GM19351 (cell line): ENCODE data around the gene TLE6.
"Not testable (repeated sequence)": the region's sequence is repeated elsewhere in the genome, so short reads cannot be mapped to it uniquely, and the experiment has no call there.

Experiments used
- ATAC-seq: cut with Tn5 transposase; IDR thresholded peaks from one replicate; pipeline ENCODE4 v1.9.1; 2021; ENCODE audit warnings: mild to moderate bottlenecking, moderate library complexity; ENCODE audit not compliant: unreplicated experiment

TLE6 gene

DNA sequence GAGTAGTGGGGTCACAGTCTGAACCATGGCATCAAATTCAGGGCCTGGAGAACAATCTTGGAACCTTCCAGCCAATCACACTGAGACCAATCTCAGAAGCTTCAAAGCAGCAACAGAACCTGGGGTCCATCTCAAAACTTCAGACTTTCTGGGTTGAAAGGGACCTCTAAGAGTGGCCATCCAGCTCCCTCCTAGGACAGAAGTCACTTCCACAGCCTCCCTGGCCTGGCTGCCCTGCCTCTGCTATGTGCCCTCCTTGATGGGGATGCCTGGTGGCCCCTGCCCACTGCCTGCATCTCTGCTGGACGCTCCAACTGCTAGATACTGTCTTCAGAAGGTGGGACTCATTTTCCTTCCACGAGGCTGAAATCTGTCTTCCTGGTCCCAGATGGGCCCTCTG is 49.9 kb downstream of the TLE6 start:
- ATAC-seq = no peak

DNA sequence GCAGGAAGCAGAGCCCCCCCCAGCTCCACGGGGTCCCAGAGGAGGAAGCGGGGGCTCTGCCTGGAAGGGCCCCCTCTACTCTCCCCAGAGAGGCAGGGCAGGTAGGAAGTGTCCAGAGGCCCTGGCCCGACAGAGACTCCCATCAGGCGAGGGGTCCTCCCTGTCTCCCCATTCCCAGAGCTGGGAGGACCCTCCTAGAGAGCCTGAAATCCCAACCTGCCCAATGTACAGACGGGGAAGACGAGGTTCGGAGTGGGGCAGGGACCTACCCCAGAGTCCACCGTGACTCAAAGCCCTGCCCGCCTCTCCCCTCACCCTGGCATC is 50.6 kb downstream of the TLE6 start:
- no peak for ATAC-seq

DNA sequence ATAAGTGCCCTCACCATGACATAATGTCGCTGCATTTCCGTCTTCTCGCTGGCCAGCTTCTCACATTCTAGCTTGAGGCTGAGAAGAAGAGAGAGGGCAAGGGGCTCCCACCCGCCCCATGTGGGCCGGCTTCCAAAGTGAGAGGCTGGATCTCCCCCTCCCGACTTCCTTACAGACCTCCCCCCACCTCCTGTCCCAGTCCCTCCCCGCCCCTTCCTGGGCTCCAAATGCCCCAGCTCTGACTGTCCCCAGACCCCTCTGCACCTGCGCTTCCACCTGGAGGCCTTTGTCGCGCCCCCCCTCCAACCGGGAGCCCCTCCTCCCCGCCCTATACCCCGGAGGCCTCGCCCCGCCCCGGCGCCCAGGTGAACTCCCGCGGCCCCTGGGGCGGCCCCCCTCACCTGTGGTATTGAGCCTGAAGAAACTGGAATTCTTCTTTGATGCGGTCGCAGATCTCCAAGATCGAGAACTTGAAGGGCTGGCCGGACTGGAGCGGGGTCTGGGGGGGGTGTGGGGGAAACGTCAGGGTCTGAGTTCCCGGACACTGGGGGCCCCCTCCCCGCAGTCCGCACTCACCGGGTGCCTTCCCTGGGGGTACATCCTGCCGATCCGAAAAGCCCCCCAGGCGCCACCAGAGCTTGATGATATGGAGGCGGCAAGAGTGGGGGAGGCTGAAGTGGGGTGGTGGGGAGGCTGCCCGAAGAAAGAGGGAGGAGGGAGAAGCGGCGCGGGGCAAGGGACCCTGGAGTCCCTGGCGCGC is 51.1 kb downstream of the TLE6 start:
- ATAC-seq = no peak

DNA sequence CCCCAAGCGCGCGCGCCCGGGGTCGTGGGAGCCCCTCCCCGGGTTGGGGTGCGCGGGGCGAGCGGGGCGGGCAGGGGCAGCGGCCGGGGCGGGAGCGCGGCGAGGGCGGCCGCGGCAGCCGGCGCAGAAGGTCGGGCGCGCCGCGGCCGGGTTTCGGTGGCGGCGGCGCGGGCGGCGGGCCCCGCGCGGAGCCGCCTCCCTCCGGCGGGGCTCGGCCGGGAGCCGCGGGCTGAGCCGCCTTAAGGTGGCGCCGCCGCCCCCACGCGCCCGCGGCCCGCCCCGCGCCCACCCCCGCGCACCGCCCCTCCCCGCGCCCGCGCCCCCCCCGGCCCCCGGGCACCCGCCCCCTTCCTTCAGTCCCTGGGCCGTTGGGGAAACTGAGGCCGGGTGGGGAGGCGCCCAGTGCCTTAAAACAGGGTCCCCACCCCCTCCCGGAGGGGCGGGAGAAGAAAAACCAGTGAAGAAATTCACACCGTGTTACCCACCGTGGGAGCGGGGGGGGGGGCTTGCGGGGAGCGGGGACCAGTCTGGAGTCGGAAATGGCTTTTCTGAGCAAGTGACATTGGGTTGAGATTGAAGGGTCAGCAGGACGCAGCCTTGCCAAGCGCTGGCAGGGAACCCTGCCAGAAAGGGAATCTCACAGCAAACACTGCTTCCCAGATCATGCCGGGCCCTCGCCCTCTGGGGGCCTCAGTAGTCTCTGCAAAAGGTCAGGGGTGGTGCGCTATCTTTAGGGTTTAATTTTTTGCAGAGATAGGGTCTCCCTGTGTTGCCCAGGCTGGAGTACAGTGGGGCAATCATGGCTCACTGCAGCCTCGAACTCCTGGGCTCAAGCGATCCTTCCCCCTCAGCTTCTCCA is 51.9 kb downstream of the TLE6 start, which contains the start of gene TLE2:
TSS of gene TLE2 (minus strand) at position 216 of the 859 bp plus-strand sequence. CDS start 376 bp downstream, outside the sequence.
- ATAC-seq = no peak

DNA sequence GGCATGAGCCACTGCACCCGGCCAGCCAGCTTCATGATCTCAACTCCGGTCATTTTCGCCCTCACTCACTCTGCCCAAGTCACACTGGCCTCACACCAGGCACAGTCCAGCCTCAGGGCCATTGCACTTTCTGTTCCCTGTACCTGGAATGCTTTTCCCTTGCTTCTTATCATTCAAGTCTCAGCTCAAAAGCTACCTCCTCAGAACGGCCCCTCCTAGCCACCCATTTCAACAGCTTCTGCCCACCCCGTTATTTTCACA is 54.2 kb downstream of the TLE6 start:
- ATAC-seq = no peak

DNA sequence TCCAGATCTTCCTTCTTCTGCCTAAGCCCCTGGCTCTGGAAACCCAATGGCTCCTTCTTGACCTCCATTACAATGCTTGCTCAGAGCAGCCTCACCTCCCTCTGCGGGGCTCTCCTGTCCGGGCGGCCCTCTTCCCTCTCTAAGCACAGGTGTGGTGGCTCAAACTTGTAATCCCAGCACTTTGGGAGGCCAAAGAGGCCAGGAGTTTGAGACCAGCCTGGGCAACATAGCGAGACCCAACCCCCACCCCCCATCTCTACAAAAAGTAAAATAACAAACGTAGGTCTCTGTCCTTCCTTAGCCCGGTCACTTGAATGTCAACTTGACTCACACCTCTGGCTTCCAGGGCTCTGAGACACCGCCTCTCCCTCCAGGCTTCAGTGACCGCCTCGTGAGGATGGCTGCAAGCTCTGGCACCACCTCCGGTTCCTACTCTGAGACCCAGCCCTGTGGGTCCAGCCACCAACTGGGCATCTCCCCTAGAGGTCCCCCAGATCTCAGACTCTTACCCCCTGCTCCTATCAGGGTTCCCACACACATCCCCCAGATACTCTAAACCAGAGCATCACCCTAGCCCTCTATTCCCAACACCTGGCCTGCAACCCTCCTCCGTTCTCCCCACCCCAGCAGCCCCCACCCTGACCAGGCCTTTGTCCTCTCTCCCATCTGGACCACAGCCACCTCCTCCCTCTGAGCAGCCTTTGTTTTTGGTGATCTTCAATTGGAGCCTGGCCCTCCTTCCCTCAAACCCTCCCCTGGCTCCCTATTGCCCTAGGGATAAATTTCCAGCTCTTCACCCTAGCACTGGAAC is 56.4 kb downstream of the TLE6 start:
- no peak for ATAC-seq

DNA sequence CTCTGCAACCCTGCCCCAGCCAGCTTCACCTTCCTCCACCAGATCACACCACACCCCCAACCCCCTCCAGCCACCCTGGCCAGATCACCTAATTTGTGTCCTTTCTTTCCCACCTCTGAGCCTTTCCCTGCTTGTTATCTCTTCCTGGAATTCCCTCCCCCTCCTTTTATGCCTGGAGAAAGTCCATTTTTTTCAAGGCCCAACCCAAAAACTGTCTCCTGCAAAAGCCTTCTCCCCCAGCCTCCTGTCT is 57.0 kb downstream of the TLE6 start:
- ATAC-seq = no peak

DNA sequence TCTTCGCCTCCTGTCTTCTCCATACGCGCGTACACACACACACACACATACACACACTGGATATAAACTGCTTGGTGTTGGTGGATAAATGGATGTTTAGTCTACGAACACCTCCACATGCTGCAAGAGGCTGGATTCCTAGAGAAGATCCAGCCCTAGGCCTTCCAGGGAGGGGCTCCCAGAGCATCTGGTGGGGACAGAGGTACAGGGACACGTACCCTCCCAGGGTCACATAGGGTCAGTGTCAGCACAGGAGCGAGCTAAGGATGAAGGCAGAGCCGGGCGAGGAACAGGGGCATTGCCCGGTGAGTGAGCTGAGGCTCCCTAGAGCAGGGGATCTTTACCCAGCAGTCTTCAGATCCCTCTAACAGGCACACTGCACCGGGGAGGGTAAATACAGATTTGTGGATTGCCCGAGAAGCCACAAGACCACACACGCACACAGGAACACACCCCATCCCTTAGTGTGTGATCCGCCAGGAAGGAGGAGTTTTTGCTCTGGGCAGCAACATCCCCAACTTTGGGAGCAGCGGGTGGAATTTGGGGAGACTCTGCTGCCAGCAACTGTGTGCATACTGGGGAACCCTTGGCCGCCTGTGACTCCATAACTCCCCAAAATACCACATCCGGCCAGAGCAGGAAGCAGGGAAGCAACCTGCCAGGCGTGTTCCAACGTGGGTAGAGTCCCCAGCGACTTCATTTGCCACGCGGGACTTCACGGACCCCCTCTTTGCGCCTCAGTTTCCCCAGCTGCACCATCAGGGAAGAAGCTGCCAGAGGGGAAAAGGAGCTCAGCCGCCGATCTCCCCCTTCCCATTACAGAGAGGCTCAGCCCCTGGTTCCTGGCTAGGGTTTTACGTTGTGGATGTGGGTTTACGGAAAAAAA is 57.5 kb downstream of the TLE6 start:
- no peak for ATAC-seq

DNA sequence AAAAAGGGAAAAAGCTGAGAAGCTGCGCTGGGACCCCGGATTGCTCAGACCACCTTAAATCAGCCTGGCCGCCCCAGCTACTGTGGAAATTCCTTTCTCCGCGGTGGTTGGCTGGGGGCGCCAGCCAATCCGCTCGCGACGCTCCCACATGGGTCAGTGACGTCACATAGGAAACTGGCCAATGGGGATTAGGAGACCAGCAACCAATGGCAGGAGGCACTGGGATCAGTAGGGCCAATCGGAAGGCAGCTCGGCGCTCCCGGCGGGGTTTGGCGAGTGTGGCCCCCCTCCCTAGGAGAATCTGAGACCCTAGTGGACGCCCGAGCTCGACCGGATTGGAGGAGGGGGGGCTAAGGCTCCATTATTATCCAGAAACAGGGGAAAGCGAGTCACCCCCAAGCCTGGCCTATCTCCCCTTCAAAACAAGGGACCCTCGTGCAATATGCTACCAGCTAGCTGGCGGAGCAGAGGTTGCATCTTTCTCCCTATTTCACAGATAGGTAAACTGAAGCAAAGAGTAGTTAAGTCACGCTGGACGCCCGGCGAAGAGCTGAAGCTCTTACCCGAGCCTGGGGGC is 58.3 kb downstream of the TLE6 start:
- ATAC-seq = peak; percentile 87

DNA sequence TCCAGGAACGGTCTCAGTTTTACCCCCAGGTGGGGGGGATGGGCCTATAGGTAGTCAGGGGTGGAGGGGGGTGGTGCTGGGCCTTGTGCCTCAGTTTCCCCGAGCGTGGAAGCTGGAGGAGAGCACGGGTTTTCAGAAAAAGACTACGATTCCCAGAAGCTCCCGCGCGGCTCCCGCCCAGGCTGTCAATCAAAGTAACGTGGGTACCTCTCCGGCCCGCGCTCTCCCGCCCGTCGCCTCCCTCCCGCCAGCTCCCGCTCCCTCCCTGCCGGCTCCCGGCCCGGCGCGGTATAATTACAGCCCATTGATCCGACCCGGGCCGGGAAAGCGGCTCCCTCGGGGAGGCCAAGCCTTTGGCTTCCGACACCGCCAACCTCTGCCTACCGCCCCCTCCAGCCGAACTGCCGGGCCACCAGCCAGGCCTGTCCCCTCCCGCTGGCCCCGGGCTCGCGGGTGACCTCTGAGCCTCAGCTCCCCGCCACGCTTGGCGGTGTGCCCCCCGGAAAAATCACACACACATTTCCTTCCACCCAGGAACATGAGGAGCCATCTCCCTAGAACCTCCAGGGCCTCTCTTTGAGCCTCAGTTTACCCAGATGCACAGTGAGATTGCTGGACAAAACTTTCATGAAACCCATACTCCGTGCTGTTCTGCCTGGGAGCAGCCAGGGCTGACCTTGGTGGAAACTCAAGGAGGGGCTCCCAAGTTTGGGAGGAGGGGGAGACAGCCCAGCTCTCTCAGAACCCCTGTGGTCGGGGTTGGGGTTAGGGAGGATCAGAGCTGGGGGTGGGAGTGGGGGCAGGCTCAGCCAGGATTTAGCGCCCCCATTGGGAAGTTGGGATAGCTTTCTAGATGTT is 59.0 kb downstream of the TLE6 start:
- no peak for ATAC-seq

DNA sequence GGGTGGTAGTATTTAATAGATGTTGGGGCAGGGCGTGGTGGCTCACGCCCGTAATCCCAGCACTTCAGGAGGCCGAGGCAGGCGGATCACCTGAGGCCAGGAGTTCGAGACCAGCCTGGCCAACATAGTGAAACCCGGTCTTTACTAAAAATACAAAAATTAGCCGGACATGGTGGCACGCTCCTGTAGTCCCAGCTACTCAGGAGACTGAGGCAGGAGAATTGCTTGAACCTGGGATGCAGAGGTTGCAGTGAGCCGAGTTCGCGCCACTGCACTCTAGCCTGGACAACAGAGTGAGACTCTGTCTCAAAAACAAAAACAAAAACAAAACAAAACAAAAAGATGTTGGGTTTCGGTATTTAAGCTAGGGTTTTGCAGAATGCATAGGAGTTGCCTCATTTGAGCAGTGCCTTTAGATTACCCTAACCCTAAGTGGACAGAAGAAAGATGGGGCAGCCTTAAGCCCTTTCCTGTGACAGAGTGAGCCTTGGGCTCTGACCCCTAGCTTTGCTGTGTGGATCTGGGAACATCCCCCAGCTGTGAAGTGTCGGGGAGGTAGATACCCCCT is 59.7 kb downstream of the TLE6 start:
- ATAC-seq = not testable (repeated sequence)

DNA sequence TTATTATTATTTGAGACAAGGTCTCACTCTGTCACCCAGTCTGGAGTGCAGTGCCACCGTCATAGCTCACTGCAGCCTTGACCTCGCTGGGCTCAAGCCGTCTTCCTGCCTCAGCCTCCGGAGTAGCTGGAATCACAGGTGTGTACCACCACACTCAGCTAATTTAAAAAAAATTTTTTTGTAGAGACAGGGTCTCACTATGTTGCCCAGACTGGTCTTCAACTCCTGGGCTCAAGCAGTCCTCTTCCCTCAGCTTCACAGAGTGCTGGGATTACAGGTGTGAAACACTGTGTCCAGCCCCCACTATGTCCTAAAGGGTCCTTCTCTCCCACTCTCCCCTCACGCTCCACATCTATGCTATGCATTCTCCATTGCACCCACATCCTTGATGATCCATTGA is 60.9 kb downstream of the TLE6 start:
- no peak for ATAC-seq

DNA sequence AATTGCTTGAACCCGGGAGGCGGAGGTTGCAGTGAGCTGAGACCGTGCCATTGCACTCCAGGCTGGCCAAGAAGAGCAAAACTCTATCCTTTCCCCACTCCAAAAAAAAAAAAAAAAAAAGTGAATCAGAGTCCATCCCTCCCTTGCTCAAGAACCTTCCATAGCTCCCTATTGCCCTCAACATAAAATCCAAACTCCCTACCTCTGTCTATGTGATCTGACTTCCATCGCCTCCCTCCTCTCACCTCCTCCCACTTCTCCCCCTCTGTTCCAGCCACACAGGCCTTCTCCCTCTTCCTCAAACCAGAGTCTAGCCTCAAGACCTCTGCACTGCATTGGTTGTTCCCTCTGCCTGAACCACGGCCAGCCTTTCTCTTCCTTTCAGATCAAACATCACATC is 61.8 kb downstream of the TLE6 start:
- ATAC-seq = no peak

DNA sequence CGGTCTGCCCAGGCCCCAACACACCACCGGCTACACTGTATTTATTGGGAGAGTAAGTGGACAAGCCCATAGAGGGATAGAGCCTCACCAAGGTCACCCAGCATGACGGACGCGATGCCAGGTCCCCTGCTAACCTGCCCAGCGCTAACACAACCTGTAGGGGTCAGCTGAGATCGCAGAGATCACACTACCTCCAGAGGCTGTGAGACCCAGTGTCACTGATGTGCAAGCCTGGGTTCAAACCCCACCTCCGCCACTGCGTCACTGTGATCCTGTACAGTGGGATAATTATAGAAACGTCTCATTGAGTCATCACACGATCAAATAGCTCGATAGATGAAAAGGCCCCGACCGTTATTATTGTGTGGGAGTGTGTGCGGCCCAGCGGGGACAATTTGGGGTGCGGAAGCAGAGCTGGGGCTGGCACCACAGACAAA is 62.3 kb downstream of the TLE6 start:
- ATAC-seq = no peak

DNA sequence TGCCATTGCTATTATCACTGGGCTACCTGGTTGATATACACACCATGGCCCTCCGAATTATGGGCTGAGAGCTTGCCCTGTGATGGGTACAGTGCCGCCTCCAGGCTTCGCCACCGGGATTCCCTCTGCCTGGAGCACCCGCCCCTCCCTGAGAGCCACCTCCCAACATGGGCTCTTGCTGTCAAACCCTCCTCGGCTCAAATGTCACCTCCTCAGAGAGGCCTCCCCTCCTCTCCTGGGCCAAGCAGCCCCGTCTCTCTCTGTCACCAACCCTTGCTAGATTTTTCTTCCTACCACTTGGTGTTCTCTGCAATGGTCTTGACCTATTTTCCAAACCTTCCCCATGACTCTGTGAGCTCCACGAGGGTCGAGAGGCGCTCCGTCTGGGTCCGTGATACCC is 64.0 kb downstream of the TLE6 start:
- no peak for ATAC-seq

DNA sequence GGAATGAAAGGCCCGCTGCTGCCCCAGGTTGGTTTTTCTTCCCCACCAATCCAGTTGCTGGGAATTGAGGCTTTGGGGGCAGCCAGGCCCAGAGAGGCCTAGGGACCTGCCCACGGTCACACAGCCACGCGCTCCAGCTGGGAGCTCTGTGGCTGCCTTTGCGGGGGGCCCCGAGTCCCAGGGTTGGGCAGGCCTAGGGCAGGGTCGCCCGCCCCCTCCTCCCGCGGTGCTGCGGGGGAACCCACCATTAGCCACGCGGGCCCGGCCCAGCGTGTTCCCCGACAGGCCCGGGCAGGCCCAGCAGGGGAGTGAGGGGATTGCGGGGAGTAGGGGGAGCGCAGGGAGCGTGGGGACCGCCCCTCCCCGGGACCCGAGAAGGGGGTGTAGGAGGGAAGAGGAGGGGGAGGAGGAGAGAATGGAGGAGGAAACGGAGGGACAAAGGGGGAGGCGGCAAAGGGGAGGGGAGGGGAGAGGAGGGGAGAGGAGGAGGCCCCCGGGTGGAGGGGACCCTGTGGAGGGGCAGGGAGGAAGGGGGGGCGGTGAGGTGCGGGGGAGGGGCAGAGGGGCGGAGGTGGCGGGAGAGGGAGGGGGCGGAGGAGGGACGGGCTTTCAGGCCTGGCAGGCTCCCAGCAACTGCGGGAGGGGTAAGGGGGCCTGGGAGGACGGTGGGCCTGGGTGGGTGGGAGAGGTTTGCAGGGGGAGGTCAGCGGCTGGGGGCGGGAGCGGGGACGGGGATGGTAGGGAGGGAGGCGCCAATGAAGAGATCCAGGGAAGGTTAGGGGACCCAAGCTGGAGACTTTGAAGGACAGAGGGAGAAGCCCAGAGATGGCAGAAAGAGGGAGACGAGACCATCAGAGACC is 64.6 kb downstream of the TLE6 start:
- ATAC-seq = no peak

DNA sequence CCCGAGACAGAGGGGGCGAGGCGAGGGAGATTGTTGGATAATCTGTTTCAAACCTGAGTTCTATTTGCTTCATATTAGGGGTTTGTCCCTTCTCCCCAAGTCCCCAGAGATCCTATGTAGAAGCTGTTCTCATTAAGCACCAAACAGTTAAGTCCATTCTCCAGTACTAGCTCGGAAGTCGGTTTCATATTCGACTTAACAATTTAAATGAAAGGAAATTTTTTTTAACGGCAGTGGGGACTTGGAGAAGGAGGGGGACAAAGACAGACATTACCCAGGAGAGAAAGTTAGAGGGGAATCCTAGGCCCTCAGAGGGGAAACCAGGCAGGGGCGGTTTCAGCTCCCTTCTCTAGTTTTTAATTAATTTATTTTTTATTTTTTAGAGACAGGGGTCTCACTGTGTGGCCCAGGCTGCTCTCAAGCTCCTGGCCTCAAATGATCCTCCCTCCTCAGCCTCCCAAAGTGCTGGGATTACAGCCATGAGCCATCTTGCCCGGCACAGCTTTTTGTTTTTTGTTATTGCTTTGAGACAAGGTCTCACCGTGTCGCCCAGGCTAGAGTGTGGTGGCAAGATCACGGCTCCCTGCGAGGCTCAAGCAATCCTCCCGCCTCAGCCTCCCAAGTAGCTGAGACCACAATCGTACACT is 65.4 kb downstream of the TLE6 start:
- ATAC-seq = no peak
